NOMO-1 (cell line): ENCODE measurements around the gene NR2F2.

Source experiments
- DNase-seq, 2 experiments: peaks; one replicate each; lab custom pipeline; 2025; ENCODE audit not compliant: unreplicated experiment in 2 of 2; lab: John Stamatoyannopoulos, UW

The NR2F2 gene

GRCh38 chr15:96331144-96331944, 844 bp downstream of the NR2F2 start:
- DNase-seq: peak in 1 of 2 experiments; percentile 11

GRCh38 chr15:96331945-96332636, 1.6 kb downstream of the NR2F2 start:
- no peak for DNase-seq

- DNase-seq: no peak
These were observed 2.2 kb downstream of the NR2F2 start for GRCh38 chr15:96332637-96333121.

- no peak for DNase-seq
These were observed 2.9 kb downstream of the NR2F2 start for GRCh38 chr15:96333131-96334016.

GRCh38 chr15:96334017-96334704, 3.7 kb downstream of the NR2F2 start:
- DNase-seq: no peak

- no peak for DNase-seq
These were observed 4.4 kb downstream of the NR2F2 start for GRCh38 chr15:96334705-96335410.

GRCh38 chr15:96335411-96336024, 5.0 kb downstream of the NR2F2 start:
- no peak for DNase-seq

GRCh38 chr15:96336108-96336595, 5.7 kb downstream of the NR2F2 start:
- no peak for DNase-seq

- DNase-seq: no peak
These were observed 6.3 kb downstream of the NR2F2 start for GRCh38 chr15:96336596-96337364.

GRCh38 chr15:96337365-96338023, 7.0 kb downstream of the NR2F2 start:
- DNase-seq: no peak

GRCh38 chr15:96338074-96338765, 7.7 kb downstream of the NR2F2 start:
- no peak for DNase-seq

- no peak for DNase-seq
These were observed 8.5 kb downstream of the NR2F2 start for GRCh38 chr15:96338766-96339618.

- DNase-seq: no peak
These were observed 9.3 kb downstream of the NR2F2 start for GRCh38 chr15:96339619-96340347.

GRCh38 chr15:96340348-96340597, 9.8 kb downstream of the NR2F2 start:
- no peak for DNase-seq

- DNase-seq: no peak
These were observed 10.4 kb downstream of the NR2F2 start for GRCh38 chr15:96340598-96341512.
